CD14-positive monocyte (primary cell): ENCODE data around the gene SYTL3. TPM values are rescaled to one million over a fixed set of nuclear protein-coding genes. Genes with fewer than 3 reads are reported as not detected.
A peak's percentile ranks its signal among the peaks of the same experiment; 100 is the strongest.

Experiments used
- DNase-seq, 3 donors: peaks; one replicate each; pipeline ENCODE4 v3.0.0-alpha.2; 2011 to 2022
- H2AFZ ChIP-seq: 2 replicates; pipeline ENCODE4 v1.6.0; 2012; ENCODE audit warnings: mild to moderate bottlenecking, low read depth, low read length, inconsistent platforms; ENCODE audit not compliant: insufficient read depth, poor library complexity, severe bottlenecking
- H3K27ac ChIP-seq, 2 donors: 1 replicate in 1 of 2; 2 replicates in 1 of 2; pipeline ENCODE4 v1.5.1; 2012 to 2013; ENCODE audit warnings: low read length in 2 of 2, control low read depth in 1 of 2, inconsistent platforms in 1 of 2, low read depth in 1 of 2, mild to moderate bottlenecking in 1 of 2
- H3K27me3 ChIP-seq, 2 donors: one replicate each; pipeline versions ENCODE4 v1.6.0 to v1.6.1; 2011 to 2013; ENCODE audit warnings: low read length in 2 of 2; ENCODE audit not compliant: control insufficient read depth in 2 of 2, insufficient read depth in 2 of 2
- H3K36me3 ChIP-seq, 2 donors: replicated peaks in 1 of 2; 1 replicate in 1 of 2; 2 replicates in 1 of 2; pipeline versions ENCODE4 v1.5.1 to v1.6.1; 2012 to 2013; ENCODE audit warnings: low read length in 2 of 2, control low read depth in 1 of 2, inconsistent platforms in 1 of 2, mild to moderate bottlenecking in 1 of 2; ENCODE audit not compliant: insufficient read depth in 2 of 2, control insufficient read depth in 1 of 2
- H3K4me1 ChIP-seq, 2 donors: 1 replicate in 1 of 2; 2 replicates in 1 of 2; pipeline versions ENCODE4 v1.5.1 to v1.6.1; 2012 to 2013; ENCODE audit warnings: low read length in 2 of 2, control low read depth in 1 of 2, inconsistent platforms in 1 of 2, mild to moderate bottlenecking in 1 of 2, moderate library complexity in 1 of 2; ENCODE audit not compliant: insufficient read depth in 2 of 2, control insufficient read depth in 1 of 2
- H3K4me2 ChIP-seq: replicated peaks from 2 replicates; pipeline ENCODE3; 2012; ENCODE audit warnings: low read length, moderate library complexity, mild to moderate bottlenecking; ENCODE audit not compliant: poor library complexity, severe bottlenecking; ENCODE audit errors: extremely low read depth
- H3K4me3 ChIP-seq, 3 experiments: fragments of 200-600 bp in 1 of 3; sonication (generic) in 1 of 3; replicated peaks in 1 of 3; 1 replicate in 2 of 3; 2 replicates in 1 of 3; pipeline ENCODE4 v1.5.1; 2011 to 2013; ENCODE audit warnings: low read length in 3 of 3, mild to moderate bottlenecking in 3 of 3, control low read depth in 2 of 3, low read depth in 2 of 3, inconsistent platforms in 1 of 3, moderate library complexity in 1 of 3
- H3K79me2 ChIP-seq: 2 replicates; pipeline ENCODE4 v1.6.0; 2012; ENCODE audit warnings: mild to moderate bottlenecking, control low read depth, inconsistent platforms, low read length, moderate library complexity; ENCODE audit not compliant: insufficient read depth
- H3K9ac ChIP-seq: 2 replicates; pipeline ENCODE4 v1.6.0; 2017; ENCODE audit warnings: low read length, mild to moderate bottlenecking; ENCODE audit not compliant: insufficient read depth, poor library complexity, severe bottlenecking
- H3K9me3 ChIP-seq, 2 donors: replicated peaks in 1 of 2; 1 replicate in 1 of 2; 2 replicates in 1 of 2; pipeline versions ENCODE4 v1.5.1 to v1.6.1; 2012 to 2013; ENCODE audit warnings: low read length in 2 of 2, control low read depth in 1 of 2; ENCODE audit not compliant: control insufficient read depth in 1 of 2, insufficient read depth in 1 of 2
- H4K20me1 ChIP-seq: 2 replicates; pipeline ENCODE4 v1.6.0; 2012; ENCODE audit warnings: mild to moderate bottlenecking, low read length, control low read depth, moderate library complexity; ENCODE audit not compliant: insufficient read depth
- H3K27ac Mint-ChIP-seq, 7 donors: one replicate each; pipeline ENCODE4 v1.8.0; 2020; ENCODE audit warnings: mild to moderate bottlenecking in 7 of 7, mixed read lengths in 7 of 7, moderate library complexity in 6 of 7, inconsistent platforms in 2 of 7
- H3K27me3 Mint-ChIP-seq, 3 donors: one replicate each; pipeline ENCODE4 v1.8.0; 2021 to 2022; ENCODE audit warnings: low read depth in 3 of 3, mild to moderate bottlenecking in 3 of 3, mixed read lengths in 3 of 3, moderate library complexity in 3 of 3, inconsistent platforms in 1 of 3
- H3K36me3 Mint-ChIP-seq, 2 donors: one replicate each; pipeline ENCODE4 v1.8.0; 2020; ENCODE audit warnings: mixed read lengths in 2 of 2, inconsistent platforms in 1 of 2, mild to moderate bottlenecking in 1 of 2
- H3K4me1 Mint-ChIP-seq: one replicate; pipeline ENCODE4 v1.8.0; 2020; ENCODE audit warnings: mild to moderate bottlenecking, mixed read lengths
- H3K4me3 Mint-ChIP-seq, 2 donors: one replicate each; pipeline ENCODE4 v1.8.0; 2020; ENCODE audit warnings: mild to moderate bottlenecking in 2 of 2, mixed read lengths in 2 of 2, moderate library complexity in 1 of 2
- H3K9me3 Mint-ChIP-seq, 7 donors: one replicate each; pipeline ENCODE4 v1.8.0; 2020 to 2022; ENCODE audit warnings: mixed read lengths in 7 of 7, mild to moderate bottlenecking in 6 of 7, moderate library complexity in 6 of 7, inconsistent platforms in 2 of 7
- WGBS: methylation state at CpG from one replicate; pipeline ENCODE4 v1.1.5; 2013; ENCODE audit warnings: missing lambda C conversion rate; ENCODE audit not compliant: insufficient coverage; 5-methylcytosine and 5-hydroxymethylcytosine counted together
- intact Hi-C, 2 donors: fragments of 100-400 bp; cut with micrococcal nuclease; formaldehyde crosslinking; loops; one replicate each; pipeline versions ENCODE4 v1.15.0 to v1.15.1; 2023
- polyA plus RNA-seq, 3 donors: library from polyadenylated mRNA; depleted of rRNA in 1 of 3; unstranded in 2 of 3; stranded (reverse) in 1 of 3; fragments of 300-500 nt in 2 of 3; fragments of >200 nt in 1 of 3; fragmentation: Illumina TruSeq in 2 of 3; gene quantifications; 1 replicate in 2 of 3; 2 replicates in 1 of 3; pipeline ENCODE4 v1.2.3, GENCODE V29; 2012 to 2021
- TF ChIP-seq, protein P1 (sequence below): fragments of 200-600 bp; IDR thresholded peaks from one replicate; pipeline ENCODE4 v1.8.0; 2022; ENCODE audit warnings: antibody characterized with exemption, mild to moderate bottlenecking

Gene SYTL3
- polyA plus RNA-seq, 3 donors = 14.6 to 18.7 (median 14.8) TPM

DNA sequence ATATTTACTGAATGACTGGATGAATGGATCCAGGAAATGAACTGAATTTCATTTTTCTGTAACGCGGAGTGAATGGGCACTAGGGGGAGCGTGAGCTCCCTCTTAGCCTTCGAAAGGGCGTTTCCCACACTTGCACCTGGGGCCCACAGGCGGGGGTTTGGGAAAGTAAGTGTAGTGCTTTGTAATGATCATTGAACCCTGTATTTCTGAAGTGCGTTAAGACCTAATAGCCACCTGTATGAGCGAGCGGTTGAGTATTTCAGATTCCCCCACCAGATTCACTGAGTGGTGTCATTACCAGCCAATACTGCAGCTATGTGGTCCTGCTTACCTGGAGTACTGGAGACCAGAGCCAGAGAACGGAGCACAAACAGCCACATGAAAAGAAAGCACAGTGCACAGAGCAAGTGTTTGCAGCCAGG is 10.5 kb downstream of the SYTL3 start:
- Histone ChIP-seq H3K4me1 (peaks cover 66 to 79% of the 10 kb centered on the region in 2 donors), H3K27ac (no peak overlapping the region), H3K4me3 (no peak overlapping the region), H3K36me3 (no peaks in the 10 kb centered on the region), H4K20me1 (no peaks in the 10 kb centered on the region), H2AFZ (no peak overlapping the region), H3K27me3 (no peaks in the 10 kb centered on the region), H3K9ac (no peak overlapping the region), H3K79me2 (peaks cover 20% of the 10 kb centered on the region), H3K4me2 (peak overlapping the region; percentile 13), H3K9me3 (no peaks in the 10 kb centered on the region)
- TF ChIP-seq, protein P1, sequence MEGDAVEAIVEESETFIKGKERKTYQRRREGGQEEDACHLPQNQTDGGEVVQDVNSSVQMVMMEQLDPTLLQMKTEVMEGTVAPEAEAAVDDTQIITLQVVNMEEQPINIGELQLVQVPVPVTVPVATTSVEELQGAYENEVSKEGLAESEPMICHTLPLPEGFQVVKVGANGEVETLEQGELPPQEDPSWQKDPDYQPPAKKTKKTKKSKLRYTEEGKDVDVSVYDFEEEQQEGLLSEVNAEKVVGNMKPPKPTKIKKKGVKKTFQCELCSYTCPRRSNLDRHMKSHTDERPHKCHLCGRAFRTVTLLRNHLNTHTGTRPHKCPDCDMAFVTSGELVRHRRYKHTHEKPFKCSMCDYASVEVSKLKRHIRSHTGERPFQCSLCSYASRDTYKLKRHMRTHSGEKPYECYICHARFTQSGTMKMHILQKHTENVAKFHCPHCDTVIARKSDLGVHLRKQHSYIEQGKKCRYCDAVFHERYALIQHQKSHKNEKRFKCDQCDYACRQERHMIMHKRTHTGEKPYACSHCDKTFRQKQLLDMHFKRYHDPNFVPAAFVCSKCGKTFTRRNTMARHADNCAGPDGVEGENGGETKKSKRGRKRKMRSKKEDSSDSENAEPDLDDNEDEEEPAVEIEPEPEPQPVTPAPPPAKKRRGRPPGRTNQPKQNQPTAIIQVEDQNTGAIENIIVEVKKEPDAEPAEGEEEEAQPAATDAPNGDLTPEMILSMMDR = peak; percentile 64
- peak in 2 of 3 donors; percentile 23 to 37 for DNase-seq
- H3K9me3 Mint-ChIP-seq = no peaks in the 10 kb centered on the region
- peaks cover 75% of the 10 kb centered on the region for H3K4me1 Mint-ChIP-seq
- H3K27ac Mint-ChIP-seq = peak overlapping the region in 2 of 7 donors; percentile 35 to 36
- no peak overlapping the region for H3K4me3 Mint-ChIP-seq
- H3K27me3 Mint-ChIP-seq = peaks cover 0 to 4% (median 3%) of the 10 kb centered on the region in 3 donors
- peaks cover 10% of the 10 kb centered on the region in 2 donors for H3K36me3 Mint-ChIP-seq
- 27% methylated on average over 10 of the region's 10 CpGs for WGBS
- intact Hi-C loops = loop anchor here in 1 of 2 donors (10.0 kb wide), 1 partner anchor 446 kb away; no protein-coding TSS in a partner anchor

DNA sequence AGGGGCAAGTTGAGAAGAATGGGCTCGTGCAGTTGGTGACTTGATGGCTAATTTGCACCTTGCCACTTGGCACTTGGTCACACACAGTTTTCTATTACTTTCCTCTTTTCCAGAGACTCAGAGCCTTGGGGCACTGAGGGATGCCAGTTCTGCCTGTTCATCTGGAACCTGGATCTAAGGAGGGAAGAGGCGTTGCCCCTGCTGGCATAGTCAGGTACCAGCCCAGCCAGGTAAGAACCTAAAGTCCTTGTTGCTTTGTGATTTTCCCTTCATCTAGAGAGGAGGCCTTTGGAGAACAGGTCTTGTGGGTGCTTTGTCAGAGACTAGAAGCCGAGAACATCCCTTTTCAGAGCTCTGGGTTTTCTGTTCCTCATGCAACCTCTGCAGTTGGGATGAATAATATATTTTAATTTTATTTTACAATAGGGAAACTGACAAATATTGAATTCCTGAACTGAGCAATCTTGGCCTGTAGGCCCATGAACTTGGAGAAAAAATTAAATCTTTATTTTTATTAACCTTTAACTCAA is 11.4 kb downstream of the SYTL3 start:
- no peaks in the 10 kb centered on the region for H3K9me3 ChIP-seq
- intact Hi-C loops = loop anchor here in 1 of 2 donors (10.0 kb wide), 1 partner anchor 446 kb away; no protein-coding TSS in a partner anchor

More for the DNA sequence above, 11.4 kb downstream of the SYTL3 start:
- Histone ChIP-seq H3K4me1 (peaks cover 66 to 79% of the 10 kb centered on the region in 2 donors), H3K27me3 (no peaks in the 10 kb centered on the region), H3K9ac (no peak overlapping the region), H3K27ac (no peak overlapping the region), H3K4me3 (no peak overlapping the region), H2AFZ (no peak overlapping the region), H3K36me3 (no peaks in the 10 kb centered on the region), H3K4me2 (no peak overlapping the region), H4K20me1 (no peaks in the 10 kb centered on the region), H3K79me2 (peaks cover 20% of the 10 kb centered on the region)
- H3K36me3 Mint-ChIP-seq = peaks cover 10 to 12% of the 10 kb centered on the region in 2 donors
- peaks cover 0 to 4% (median 3%) of the 10 kb centered on the region in 3 donors for H3K27me3 Mint-ChIP-seq
- peak in 1 of 3 donors; percentile 23 for DNase-seq
- H3K9me3 Mint-ChIP-seq = no peaks in the 10 kb centered on the region
- peak overlapping the region in 5 of 7 donors; percentile 3 to 83 (median 52) for H3K27ac Mint-ChIP-seq
- TF ChIP-seq, protein P1 = no peak
- H3K4me1 Mint-ChIP-seq = peaks cover 75% of the 10 kb centered on the region
- no peak overlapping the region for H3K4me3 Mint-ChIP-seq
- no CpG with 5 or more reads among the region's 3 CpGs for WGBS
